Thoracic aorta (tissue), 2 donors: ENCODE results near the gene TRIM69. TPM values are rescaled to one million over a fixed set of nuclear protein-coding genes. Genes with fewer than 3 reads are reported as not detected.
"Not testable (repeated sequence)": the region's sequence is repeated elsewhere in the genome, so short reads cannot be mapped to it uniquely, and the experiment has no call there.

Experiments
- ATAC-seq: fragments of 150-250 bp; one replicate; pipeline ENCODE4 v1.8.0; 2017; ENCODE audit warnings: low read depth; ENCODE audit not compliant: insufficient number of reproducible peaks, low FRiP score
- DNase-seq: peaks from one replicate; pipeline ENCODE4 v3.0.0-alpha.2; 2020; ENCODE audit warnings: low spot score
- H3K27ac ChIP-seq, 2 donors: fragments of 200-600 bp; sonication (generic); 1 replicate in 1 of 2; 2 replicates in 1 of 2; pipeline ENCODE4 v1.5.1; 2016; ENCODE audit warnings: mild to moderate bottlenecking in 2 of 2, moderate library complexity in 2 of 2
- H3K27me3 ChIP-seq: fragments of 200-600 bp; sonication (generic); replicated peaks from 2 replicates; pipeline ENCODE4 v1.6.0; 2016; ENCODE audit warnings: mild to moderate bottlenecking; ENCODE audit not compliant: insufficient read depth
- H3K36me3 ChIP-seq: fragments of 200-600 bp; sonication (generic); one replicate; pipeline ENCODE4 v1.5.1; 2016
- H3K4me1 ChIP-seq, 2 donors: fragments of 200-600 bp; sonication (generic); 1 replicate in 1 of 2; 2 replicates in 1 of 2; pipeline versions ENCODE4 v1.5.1 to v1.6.0; 2016; ENCODE audit warnings: low read depth in 2 of 2, mild to moderate bottlenecking in 1 of 2; ENCODE audit not compliant: control insufficient read depth in 1 of 2
- H3K4me3 ChIP-seq: fragments of 200-600 bp; sonication (generic); 2 replicates; pipeline ENCODE4 v1.5.1; 2016; ENCODE audit warnings: mild to moderate bottlenecking
- H3K9me3 ChIP-seq: fragments of 200-600 bp; sonication (generic); 2 replicates; pipeline ENCODE4 v1.5.1; 2016
- total RNA-seq, 2 donors: library from RNA; depleted of rRNA; stranded (reverse); fragments of >200 nt; gene quantifications; one replicate each; pipeline versions ENCODE4 v1.1.0 to v1.2.3, GENCODE V29; 2016
- TF ChIP-seq, protein P1 (sequence below): fragments of 200-600 bp; sonication (generic); IDR thresholded peaks from one replicate; pipeline ENCODE4 v1.5.1; 2019; ENCODE audit warnings: antibody characterized with exemption

The TRIM69 gene, protein sequence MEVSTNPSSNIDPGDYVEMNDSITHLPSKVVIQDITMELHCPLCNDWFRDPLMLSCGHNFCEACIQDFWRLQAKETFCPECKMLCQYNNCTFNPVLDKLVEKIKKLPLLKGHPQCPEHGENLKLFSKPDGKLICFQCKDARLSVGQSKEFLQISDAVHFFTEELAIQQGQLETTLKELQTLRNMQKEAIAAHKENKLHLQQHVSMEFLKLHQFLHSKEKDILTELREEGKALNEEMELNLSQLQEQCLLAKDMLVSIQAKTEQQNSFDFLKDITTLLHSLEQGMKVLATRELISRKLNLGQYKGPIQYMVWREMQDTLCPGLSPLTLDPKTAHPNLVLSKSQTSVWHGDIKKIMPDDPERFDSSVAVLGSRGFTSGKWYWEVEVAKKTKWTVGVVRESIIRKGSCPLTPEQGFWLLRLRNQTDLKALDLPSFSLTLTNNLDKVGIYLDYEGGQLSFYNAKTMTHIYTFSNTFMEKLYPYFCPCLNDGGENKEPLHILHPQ
- 10 to 100 TPM; 10.4 to 65.0 TPM for total RNA-seq

DNA sequence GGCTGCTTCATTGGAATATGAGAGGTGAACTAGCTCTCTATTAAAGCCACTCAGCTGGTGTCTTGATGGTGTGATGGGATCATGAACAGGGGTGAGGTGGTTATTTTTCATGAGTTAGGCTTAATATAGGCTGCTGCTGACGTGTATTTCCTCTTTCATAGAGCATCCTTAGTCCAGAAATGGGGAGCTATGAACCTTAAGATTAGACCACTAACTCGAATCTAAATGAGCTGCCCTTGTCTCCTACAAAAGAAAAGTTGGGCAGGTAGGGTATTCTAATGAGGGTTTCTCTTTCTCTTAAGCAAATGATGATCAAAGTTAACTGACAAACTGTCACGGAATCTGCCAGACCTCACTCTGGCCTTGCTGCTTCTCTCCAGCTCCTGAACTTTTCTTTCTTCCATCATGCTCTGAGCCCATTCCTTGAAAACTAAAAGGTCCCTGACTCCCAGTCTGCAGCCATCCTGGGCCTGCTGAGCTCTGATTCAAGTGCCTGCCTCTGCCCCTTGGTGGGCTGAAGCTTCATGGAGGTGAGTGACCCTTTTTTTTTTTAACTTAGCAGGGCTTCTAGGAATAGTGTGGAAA, at the start of gene TRIM69:
TRIM69 (plus strand) TSS at position 348 of the 585 bp plus-strand sequence; CDS start at position 525, 177 bp downstream.
- Histone ChIP-seq H3K9me3 (no peaks in the 10 kb centered on the region), H3K36me3 (no peaks in the 10 kb centered on the region), H3K4me1 (peaks cover 16 to 22% of the 10 kb centered on the region in 2 donors), H3K4me3 (peak within 1 kb of the TSS; percentile 55), H3K27ac (peak within 1 kb of the TSS; percentile 62 to 80), H3K27me3 (no peaks in the 10 kb centered on the region)
- DNase-seq = no peak
- TF ChIP-seq, protein P1, sequence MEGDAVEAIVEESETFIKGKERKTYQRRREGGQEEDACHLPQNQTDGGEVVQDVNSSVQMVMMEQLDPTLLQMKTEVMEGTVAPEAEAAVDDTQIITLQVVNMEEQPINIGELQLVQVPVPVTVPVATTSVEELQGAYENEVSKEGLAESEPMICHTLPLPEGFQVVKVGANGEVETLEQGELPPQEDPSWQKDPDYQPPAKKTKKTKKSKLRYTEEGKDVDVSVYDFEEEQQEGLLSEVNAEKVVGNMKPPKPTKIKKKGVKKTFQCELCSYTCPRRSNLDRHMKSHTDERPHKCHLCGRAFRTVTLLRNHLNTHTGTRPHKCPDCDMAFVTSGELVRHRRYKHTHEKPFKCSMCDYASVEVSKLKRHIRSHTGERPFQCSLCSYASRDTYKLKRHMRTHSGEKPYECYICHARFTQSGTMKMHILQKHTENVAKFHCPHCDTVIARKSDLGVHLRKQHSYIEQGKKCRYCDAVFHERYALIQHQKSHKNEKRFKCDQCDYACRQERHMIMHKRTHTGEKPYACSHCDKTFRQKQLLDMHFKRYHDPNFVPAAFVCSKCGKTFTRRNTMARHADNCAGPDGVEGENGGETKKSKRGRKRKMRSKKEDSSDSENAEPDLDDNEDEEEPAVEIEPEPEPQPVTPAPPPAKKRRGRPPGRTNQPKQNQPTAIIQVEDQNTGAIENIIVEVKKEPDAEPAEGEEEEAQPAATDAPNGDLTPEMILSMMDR = no peak
- no peak for ATAC-seq

DNA sequence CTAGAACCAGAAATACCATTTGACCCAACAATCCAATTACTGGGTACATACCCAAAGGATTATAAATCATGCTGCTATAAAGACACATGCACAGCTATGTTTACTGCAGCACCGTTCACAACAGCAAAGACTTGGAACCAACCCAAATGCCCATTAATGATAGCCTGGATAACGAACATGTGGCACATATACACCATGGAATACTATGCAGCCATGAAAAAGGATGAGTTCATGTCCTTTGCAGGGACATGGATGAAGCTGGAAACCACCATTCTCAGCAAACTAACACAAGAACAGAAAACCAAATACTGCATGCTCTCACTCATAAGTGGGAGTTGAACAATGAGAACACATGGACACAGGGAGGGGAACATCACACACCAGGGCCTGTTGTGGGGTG, 47.0 kb upstream of the TRIM69 start:
- ATAC-seq, H3K27ac ChIP-seq: not testable (repeated sequence)

DNA sequence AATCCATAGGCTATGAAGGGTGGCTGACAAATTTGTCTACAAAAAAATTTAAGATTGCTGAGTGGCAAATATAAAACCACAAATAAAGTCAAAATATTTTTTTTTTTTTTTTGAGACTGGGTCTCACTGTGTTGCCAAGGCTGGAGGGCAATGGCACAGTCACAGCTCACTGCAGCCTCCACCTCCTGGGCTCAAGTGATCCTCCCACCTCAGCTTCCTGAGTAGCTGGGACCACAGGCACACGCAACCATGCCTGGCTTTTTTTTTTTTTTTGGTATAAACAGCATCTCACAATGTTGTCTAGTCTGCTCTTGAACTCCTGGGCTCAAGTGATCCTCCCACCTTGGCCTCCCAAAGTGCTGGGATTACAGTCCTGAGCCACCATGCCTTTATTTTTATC, 46.1 kb upstream of the TRIM69 start:
- ATAC-seq, H3K27ac ChIP-seq, H3K36me3 ChIP-seq, H3K9me3 ChIP-seq, DNase-seq, H3K4me1 ChIP-seq, H3K27me3 ChIP-seq, H3K4me3 ChIP-seq: not testable (repeated sequence)

More for the DNA sequence above, 47.0 kb upstream of the TRIM69 start:
- H3K4me3 ChIP-seq, H3K27me3 ChIP-seq, DNase-seq, H3K9me3 ChIP-seq, H3K36me3 ChIP-seq, H3K4me1 ChIP-seq: not testable (repeated sequence)

DNA sequence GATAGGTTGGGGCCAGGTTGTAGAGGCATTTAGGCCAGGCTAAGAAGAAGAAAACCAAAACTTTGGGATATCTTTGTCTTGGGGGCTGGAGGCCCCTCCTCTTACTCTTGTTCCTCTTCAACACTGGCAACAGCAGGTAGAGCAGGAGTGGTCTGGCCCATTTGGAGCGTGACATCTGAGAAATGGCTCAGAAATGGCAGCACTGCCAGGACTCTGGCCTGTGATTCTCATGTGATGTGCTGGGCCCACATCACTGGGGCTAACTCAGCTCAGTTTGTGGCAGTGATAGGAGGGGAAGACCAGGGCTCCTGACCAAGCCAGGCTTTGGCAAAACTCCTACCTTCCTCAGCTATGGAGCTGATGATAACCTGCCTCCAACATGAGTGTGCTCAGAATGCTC, 43.7 kb upstream of the TRIM69 start:
- TF ChIP-seq, protein P1 = no peak
- no peaks in the 10 kb centered on the region for H3K27me3 ChIP-seq
- no peaks in the 10 kb centered on the region for H3K36me3 ChIP-seq
- no peak overlapping the region for H3K27ac ChIP-seq
- H3K4me3 ChIP-seq = no peak overlapping the region
- no peak for ATAC-seq
- no peak for DNase-seq
- H3K4me1 ChIP-seq = no peaks in the 10 kb centered on the region
- no peaks in the 10 kb centered on the region for H3K9me3 ChIP-seq

DNA sequence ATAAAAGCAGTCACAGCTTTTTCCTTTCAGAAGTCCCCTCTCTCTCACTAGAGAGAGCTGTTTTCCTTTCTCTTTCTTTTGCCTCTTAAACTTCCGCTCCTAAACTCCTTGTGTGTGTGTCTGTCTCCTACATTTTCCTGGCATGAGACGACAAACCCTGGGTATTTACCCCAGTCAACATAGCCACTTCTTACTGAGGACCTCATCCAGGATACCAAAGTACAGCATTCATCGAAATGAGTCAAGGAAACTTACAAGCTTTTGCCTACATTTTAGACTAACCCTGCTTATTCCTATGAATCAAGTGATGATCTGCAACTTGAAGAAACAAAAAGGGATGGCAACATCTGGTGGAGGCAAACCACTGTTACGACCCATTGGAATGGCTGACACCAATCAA, 41.9 kb upstream of the TRIM69 start:
- Histone ChIP-seq H3K4me3 (no peak overlapping the region), H3K27ac (no peak overlapping the region), H3K9me3 (no peaks in the 10 kb centered on the region), H3K27me3 (no peaks in the 10 kb centered on the region), H3K36me3 (no peaks in the 10 kb centered on the region), H3K4me1 (no peaks in the 10 kb centered on the region)
- TF ChIP-seq, protein P1 = no peak
- DNase-seq (no peak), ATAC-seq (no peak)

DNA sequence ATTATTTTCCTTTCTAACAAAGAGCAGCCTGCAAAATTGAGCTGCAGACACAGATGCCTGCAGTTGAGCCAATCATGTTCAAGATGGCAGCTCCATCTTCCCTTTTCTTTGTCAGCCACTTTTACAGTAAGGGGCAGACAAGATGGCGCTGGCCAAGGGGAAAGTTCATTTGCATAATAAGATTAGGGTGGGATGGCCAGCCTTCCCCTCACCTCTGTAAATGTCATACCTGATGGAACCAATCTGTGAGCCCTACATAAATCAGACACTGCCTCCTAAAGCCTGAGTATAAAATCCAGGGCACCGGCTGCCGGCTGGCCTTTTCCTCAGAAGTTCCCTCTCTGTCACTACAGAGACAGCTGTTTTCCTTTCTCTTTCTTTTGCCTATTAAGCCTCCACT, 41.0 kb upstream of the TRIM69 start:
- TF ChIP-seq, protein P1 = no peak
- H3K4me3 ChIP-seq = no peak overlapping the region
- DNase-seq (no peak), ATAC-seq (no peak)
- H3K36me3 ChIP-seq = no peaks in the 10 kb centered on the region
- H3K27me3 ChIP-seq = no peaks in the 10 kb centered on the region
- no peaks in the 10 kb centered on the region for H3K9me3 ChIP-seq
- no peaks in the 10 kb centered on the region for H3K4me1 ChIP-seq
- no peak overlapping the region for H3K27ac ChIP-seq
